Measurements from ENCODE around the gene C7.

C7 gene

GRCh38 chr5:41004931-41005330 is 95.6 kb downstream of the C7 start:
- no peak for TF ChIP-seq FOXP2 (optimal IDR thresholded peaks at IDR 0.05; ENCODE audit: borderline replicate concordance, extremely low read depth, extremely low read length, insufficient read depth)
- TF ChIP-seq REST (IDR thresholded peaks at IDR 0.05; ENCODE audit: insufficient read depth in 1 of 2, low read depth in 2 of 2, low read length in 2 of 2) = no peak
- TF ChIP-seq SIN3A (IDR thresholded peaks at IDR 0.05; ENCODE audit: borderline replicate concordance, insufficient read depth, low read length) = no peak
- no peak for TF ChIP-seq POLR2AphosphoS5 (IDR thresholded peaks at IDR 0.05; ENCODE audit: low read depth, low read length)
- TF ChIP-seq TAF1 (IDR thresholded peaks at IDR 0.05; ENCODE audit: borderline replicate concordance, insufficient read depth, low read length) = no peak

DNA sequence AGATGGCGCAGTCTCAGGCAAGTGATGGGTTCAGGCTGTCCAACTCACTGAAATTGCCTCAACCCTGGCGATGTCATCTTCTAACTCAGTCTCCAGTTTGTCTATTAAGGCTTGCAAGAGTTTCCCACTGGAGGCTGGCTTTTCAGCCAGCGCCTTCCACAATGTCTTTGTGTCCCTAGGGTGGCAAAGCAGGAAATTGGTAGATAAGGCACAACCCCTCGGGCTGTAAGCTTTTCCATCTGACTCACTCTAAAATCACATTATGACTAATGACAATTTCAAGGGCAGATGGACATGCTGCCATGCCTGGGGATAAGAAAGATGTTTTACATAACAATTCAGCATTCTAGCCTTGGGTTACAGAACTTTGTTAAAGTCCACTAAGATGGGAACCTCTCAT is 99.9 kb downstream of the C7 start:
- no peak for TF ChIP-seq POLR2AphosphoS5 (IDR thresholded peaks at IDR 0.05; ENCODE audit: low read depth, low read length)
- 0 out of 2 replicates have a peak, but pooled peaks have one; percentile 17 for TF ChIP-seq SIN3A (IDR thresholded peaks at IDR 0.05; ENCODE audit: borderline replicate concordance, insufficient read depth, low read length)
- no peak for TF ChIP-seq TAF1 (IDR thresholded peaks at IDR 0.05; ENCODE audit: borderline replicate concordance, insufficient read depth, low read length)
- 0 out of 4 replicates have a peak, but pooled peaks of 1 of the 2 experiments have one; percentile 16 for TF ChIP-seq REST (IDR thresholded peaks at IDR 0.05; ENCODE audit: insufficient read depth in 1 of 2, low read depth in 2 of 2, low read length in 2 of 2)

- TF ChIP-seq FOXP2 (optimal IDR thresholded peaks at IDR 0.05; ENCODE audit: borderline replicate concordance, extremely low read depth, extremely low read length, insufficient read depth) (no peak), POLR2AphosphoS5 (IDR thresholded peaks at IDR 0.05; ENCODE audit: low read depth, low read length) (no peak), REST (IDR thresholded peaks at IDR 0.05; ENCODE audit: insufficient read depth in 1 of 2, low read depth in 2 of 2, low read length in 2 of 2) (no peak), SIN3A (IDR thresholded peaks at IDR 0.05; ENCODE audit: borderline replicate concordance, insufficient read depth, low read length) (no peak), TAF1 (IDR thresholded peaks at IDR 0.05; ENCODE audit: borderline replicate concordance, insufficient read depth, low read length) (no peak)
These were observed 101.3 kb downstream of the C7 start for GRCh38 chr5:41010572-41010971.

DNA sequence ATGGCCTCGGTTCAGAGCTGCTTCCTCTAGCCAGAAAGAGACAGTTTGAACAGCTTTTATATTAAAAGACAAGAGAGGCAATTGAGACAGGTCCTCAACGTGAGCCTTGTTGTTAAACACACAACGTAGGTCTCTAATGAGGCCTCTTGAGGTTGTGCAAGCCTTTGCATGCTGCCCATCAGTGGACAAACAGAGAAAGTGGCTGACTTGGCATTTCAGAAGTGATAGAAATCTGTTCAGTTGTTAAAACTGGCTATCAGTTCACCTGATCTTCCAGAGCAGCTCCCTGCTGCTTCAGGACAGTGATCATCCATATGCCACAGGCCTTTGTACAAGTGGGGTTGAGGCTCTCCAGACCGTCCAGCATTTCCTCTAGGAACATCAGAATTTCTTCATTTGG is 103.0 kb downstream of the C7 start:
- TF ChIP-seq REST (IDR thresholded peaks at IDR 0.05; ENCODE audit: insufficient read depth in 1 of 2, low read depth in 2 of 2, low read length in 2 of 2) (no peak), POLR2AphosphoS5 (IDR thresholded peaks at IDR 0.05; ENCODE audit: low read depth, low read length) (no peak), SIN3A (IDR thresholded peaks at IDR 0.05; ENCODE audit: borderline replicate concordance, insufficient read depth, low read length) (no peak), FOXP2 (optimal IDR thresholded peaks at IDR 0.05; ENCODE audit: borderline replicate concordance, extremely low read depth, extremely low read length, insufficient read depth) (no peak), TAF1 (IDR thresholded peaks at IDR 0.05; ENCODE audit: borderline replicate concordance, insufficient read depth, low read length) (no peak)

Measured in PFSK-1 (cell line).